H1 (cell line): ENCODE measurements around the gene AGRN. TPM values are rescaled to one million over a fixed set of nuclear protein-coding genes. Genes with fewer than 3 reads are reported as not detected.

Experiments used
- CTCF ChIA-PET: fragments of 300-600 bp; sonication (Branson Sonifier 250); formaldehyde crosslinking; loops from one replicate; lab custom pipeline; 2021; ENCODE audit not compliant: partially characterized antibody; lab: Charles Lee
- POLR2A ChIA-PET: fragments of 300-600 bp; sonication (Branson Sonifier 250); formaldehyde crosslinking; loops from one replicate; lab custom pipeline; 2021; ENCODE audit warnings: inconsistent platforms; ENCODE audit not compliant: partially characterized antibody; lab: Charles Lee
- DNase-seq, 2 experiments: peaks; one replicate each; pipeline versions ENCODE4 v3.0.0 to v3.0.0-alpha.2; 2010 to 2022; ENCODE audit warnings: low spot score in 2 of 2, low read depth in 1 of 2, mixed read lengths in 1 of 2
- FAIRE-seq: peaks from 2 replicates; lab custom pipeline; 2011; peaks lifted over from hg19 to GRCh38; lab: Jason Lieb, UNC
- H2AFZ ChIP-seq: 2 replicates; pipeline ENCODE4 v1.8.1; 2012; ENCODE audit warnings: low read length, inconsistent platforms
- H2AK5ac ChIP-seq: 2 replicates; pipeline ENCODE4 v1.6.1; 2013; ENCODE audit warnings: low read depth, low read length
- H2BK120ac ChIP-seq: replicated peaks from 2 replicates; pipeline ENCODE3; 2013; ENCODE audit warnings: low read depth, low read length, inconsistent platforms
- H2BK12ac ChIP-seq: 2 replicates; pipeline ENCODE4 v1.6.1; 2013; ENCODE audit warnings: low read depth, low read length
- H2BK15ac ChIP-seq: 2 replicates; pipeline ENCODE4 v1.6.1; 2013; ENCODE audit warnings: low read length
- H2BK20ac ChIP-seq: 2 replicates; pipeline ENCODE4 v1.6.1; 2013; ENCODE audit warnings: low read length
- H2BK5ac ChIP-seq: 2 replicates; pipeline ENCODE4 v1.6.1; 2013; ENCODE audit warnings: low read depth, low read length
- H3K14ac ChIP-seq: 2 replicates; pipeline ENCODE4 v1.6.1; 2013; ENCODE audit warnings: inconsistent platforms; ENCODE audit not compliant: insufficient read length
- H3K18ac ChIP-seq: 2 replicates; pipeline ENCODE4 v1.6.1; 2013; ENCODE audit warnings: low read length; ENCODE audit errors: extremely low read depth
- H3K23ac ChIP-seq: 2 replicates; pipeline ENCODE4 v1.6.1; 2013; ENCODE audit warnings: inconsistent platforms; ENCODE audit not compliant: insufficient read length
- H3K23me2 ChIP-seq: 2 replicates; pipeline ENCODE4 v1.6.1; 2013; ENCODE audit warnings: low read depth, low read length
- H3K27ac ChIP-seq: 2 replicates; pipeline ENCODE4 v1.6.1; 2011; ENCODE audit warnings: low read depth, low read length, inconsistent platforms
- H3K27me3 ChIP-seq, 4 experiments: replicated peaks in 1 of 4; 1 replicate in 1 of 4; 2 replicates in 3 of 4; pipeline versions ENCODE4 v1.6.1 to v1.8.1; 2011 to 2013; ENCODE audit warnings: low read length in 3 of 4, mild to moderate bottlenecking in 3 of 4, inconsistent platforms in 2 of 4, mixed read lengths in 2 of 4, moderate library complexity in 1 of 4; ENCODE audit not compliant: control insufficient read depth in 3 of 4, insufficient read depth in 3 of 4; ENCODE audit errors: extremely low read depth in 1 of 4
- H3K36me3 ChIP-seq, 4 experiments: 2 replicates each; pipeline versions ENCODE4 v1.6.1 to v1.8.1; 2011 to 2013; ENCODE audit warnings: mild to moderate bottlenecking in 4 of 4, low read length in 3 of 4, moderate library complexity in 2 of 4, control low read depth in 1 of 4, inconsistent platforms in 1 of 4; ENCODE audit not compliant: insufficient read depth in 4 of 4, control insufficient read depth in 2 of 4
- H3K4ac ChIP-seq: replicated peaks from 2 replicates; pipeline ENCODE3; 2013; ENCODE audit warnings: low read length, low read depth, mixed read lengths, inconsistent platforms; ENCODE audit not compliant: insufficient read length
- H3K4me1 ChIP-seq, 4 experiments: replicated peaks in 1 of 4; 1 replicate in 1 of 4; 2 replicates in 3 of 4; pipeline versions ENCODE4 v1.6.1 to v1.8.1; 2011 to 2013; ENCODE audit warnings: low read length in 3 of 4, inconsistent platforms in 2 of 4, mixed read lengths in 1 of 4; ENCODE audit not compliant: insufficient read depth in 4 of 4, control insufficient read depth in 3 of 4
- H3K4me2 ChIP-seq, 2 experiments: 2 replicates each; pipeline versions ENCODE4 v1.6.1 to v1.8.1; 2011 to 2013; ENCODE audit warnings: low read depth in 2 of 2, low read length in 2 of 2, control low read depth in 1 of 2, inconsistent platforms in 1 of 2, mild to moderate bottlenecking in 1 of 2; ENCODE audit not compliant: insufficient read depth in 1 of 2
- H3K4me3 ChIP-seq, 4 experiments: fragments of 200-600, 300-600 bp in 1 of 4; sonication (generic), shearing (Covaris generic), sonication (Bioruptor Twin) in 1 of 4; 2 replicates each; pipeline versions ENCODE4 v1.5.1 to v1.8.1; 2011 to 2016; ENCODE audit warnings: low read length in 4 of 4, low read depth in 3 of 4, control low read depth in 2 of 4, inconsistent platforms in 2 of 4, mild to moderate bottlenecking in 2 of 4, mixed read lengths in 1 of 4, moderate library complexity in 1 of 4; ENCODE audit not compliant: insufficient read depth in 2 of 4; ENCODE audit errors: extremely low read depth in 1 of 4
- H3K56ac ChIP-seq: replicated peaks from 2 replicates; pipeline ENCODE3; 2013; ENCODE audit warnings: low read depth, mild to moderate bottlenecking, mixed read lengths, low read length, inconsistent platforms; ENCODE audit not compliant: insufficient read length
- H3K79me1 ChIP-seq: 2 replicates; pipeline ENCODE4 v1.6.1; 2013; ENCODE audit warnings: low read depth, low read length, control low read depth
- H3K79me2 ChIP-seq, 2 experiments: 2 replicates each; pipeline versions ENCODE4 v1.6.1 to v1.8.1; 2012 to 2013; ENCODE audit warnings: low read length in 2 of 2, mild to moderate bottlenecking in 2 of 2, inconsistent platforms in 1 of 2; ENCODE audit not compliant: insufficient read depth in 2 of 2, control insufficient read depth in 1 of 2
- H3K9ac ChIP-seq, 4 experiments: replicated peaks in 1 of 4; 1 replicate in 1 of 4; 2 replicates in 3 of 4; pipeline versions ENCODE4 v1.6.1 to v1.8.1; 2011 to 2013; ENCODE audit warnings: low read depth in 3 of 4, low read length in 3 of 4, control low read depth in 2 of 4, mild to moderate bottlenecking in 2 of 4, moderate library complexity in 2 of 4, inconsistent platforms in 1 of 4; ENCODE audit errors: extremely low read depth in 1 of 4
- H3K9me3 ChIP-seq, 2 experiments: 2 replicates each; pipeline versions ENCODE4 v1.6.1 to v1.8.1; 2012 to 2013; ENCODE audit warnings: mild to moderate bottlenecking in 2 of 2, moderate library complexity in 2 of 2, control low read depth in 1 of 2, inconsistent platforms in 1 of 2, low read depth in 1 of 2, low read length in 1 of 2, mixed read lengths in 1 of 2; ENCODE audit not compliant: insufficient read depth in 2 of 2
- H4K20me1 ChIP-seq, 2 experiments: replicated peaks in 1 of 2; 2 replicates each; pipeline versions ENCODE3 to v1.8.1; 2011 to 2013; ENCODE audit warnings: inconsistent platforms in 2 of 2, low read length in 2 of 2, mild to moderate bottlenecking in 1 of 2; ENCODE audit not compliant: insufficient read depth in 2 of 2, control insufficient read depth in 1 of 2
- H4K5ac ChIP-seq: 2 replicates; pipeline ENCODE4 v1.6.1; 2013; ENCODE audit warnings: low read length, low read depth, mixed read lengths, inconsistent platforms; ENCODE audit not compliant: insufficient read length
- H4K8ac ChIP-seq: 2 replicates; pipeline ENCODE4 v1.8.0; 2013; ENCODE audit warnings: mild to moderate bottlenecking, moderate library complexity, low read length, inconsistent platforms; ENCODE audit not compliant: insufficient read depth; ENCODE audit errors: extremely low read depth
- H4K91ac ChIP-seq: replicated peaks from 2 replicates; pipeline ENCODE3; 2013; ENCODE audit warnings: low read length, mixed read lengths, inconsistent platforms; ENCODE audit not compliant: insufficient read length
- CHD1 ChIP-seq: IDR thresholded peaks from 2 replicates; pipeline ENCODE4 v1.6.1; 2012; ENCODE audit warnings: low read depth, low read length, improper control_type of control experiment
- EZH2 ChIP-seq: fragments of 200-600 bp; sonication (generic); IDR thresholded peaks from 2 replicates; pipeline ENCODE4 v1.7.1; 2012; ENCODE audit warnings: low read depth, mild to moderate bottlenecking, moderate library complexity, low read length, inconsistent platforms; ENCODE audit not compliant: severe bottlenecking
- HDAC2 ChIP-seq, 2 experiments: fragments of 300-600 bp in 1 of 2; sonication (generic) in 1 of 2; IDR thresholded peaks; 2 replicates each; pipeline ENCODE4 v1.6.1; 2011 to 2012; ENCODE audit warnings: low read depth in 2 of 2, low read length in 2 of 2, mild to moderate bottlenecking in 2 of 2, moderate library complexity in 2 of 2, borderline replicate concordance in 1 of 2, inconsistent platforms in 1 of 2
- JUN ChIP-seq: IDR thresholded peaks from 2 replicates; pipeline ENCODE4 v1.6.1; 2011; ENCODE audit warnings: low read depth, mild to moderate bottlenecking, improper control_type of control experiment, low read length
- MAX ChIP-seq: IDR thresholded peaks from 2 replicates; pipeline ENCODE4 v1.6.1; 2012; ENCODE audit warnings: inconsistent platforms
- NRF1 ChIP-seq: IDR thresholded peaks from 2 replicates; pipeline ENCODE4 v1.6.1; 2011; ENCODE audit warnings: mild to moderate bottlenecking, low read depth, low read length, improper control_type of control experiment
- POLR2AphosphoS5 ChIP-seq: IDR thresholded peaks from 2 replicates; pipeline ENCODE4 v1.6.1; 2011; ENCODE audit warnings: low read depth, low read length
- SIX5 ChIP-seq: IDR thresholded peaks from 2 replicates; pipeline ENCODE4 v1.6.1; 2011; ENCODE audit warnings: mild to moderate bottlenecking, low read depth, low read length
- SUZ12 ChIP-seq: fragments of 200-600 bp; sonication (generic); IDR thresholded peaks from 2 replicates; pipeline ENCODE4 v1.6.1; 2012; ENCODE audit warnings: mild to moderate bottlenecking, inconsistent platforms, low read length, moderate library complexity, mixed read lengths
- TAF7 ChIP-seq: optimal IDR thresholded peaks from 2 replicates; pipeline ENCODE3; 2011; ENCODE audit warnings: low read depth, mild to moderate bottlenecking, inconsistent platforms, low read length, moderate library complexity, borderline replicate concordance
- TCF12 ChIP-seq: IDR thresholded peaks from 2 replicates; pipeline ENCODE4 v1.6.1; 2011; ENCODE audit warnings: low read depth, mild to moderate bottlenecking, low read length
- TEAD4 ChIP-seq: IDR thresholded peaks from 2 replicates; pipeline ENCODE4 v1.6.1; 2012; ENCODE audit warnings: low read depth, low read length, inconsistent platforms, mixed read lengths
- WGBS, 2 experiments: shearing (Covaris generic) in 1 of 2; methylation state at CpG; one replicate each; pipeline versions ENCODE4 v1.1.6 to v1.1.7; 2013 to 2015; ENCODE audit warnings: low lambda C conversion rate in 2 of 2, mixed read lengths in 2 of 2, inconsistent platforms in 1 of 2, low coverage in 1 of 2, missing lambda C conversion rate in 1 of 2; ENCODE audit not compliant: insufficient replicate concordance in 2 of 2, insufficient coverage in 1 of 2, insufficient read length in 1 of 2; ENCODE audit errors: extremely low coverage in 1 of 2, missing lambda C conversion rate in 1 of 2; 5-methylcytosine and 5-hydroxymethylcytosine counted together
- polyA plus RNA-seq, 7 experiments: library from polyadenylated mRNA; depleted of rRNA in 3 of 7; stranded (reverse) in 5 of 7; unstranded in 2 of 7; fragments of >200 nt in 5 of 7; fragments of 200-250 nt in 2 of 7; gene quantifications; 1 replicate in 5 of 7; 2 replicates in 1 of 7; 4 replicates in 1 of 7; pipeline versions ENCODE4 v1.2.1 to v1.2.3, GENCODE V29; 2011 to 2013; ENCODE audit warnings: missing spikeins in 2 of 7, mixed read lengths in 2 of 7
- total RNA-seq: library from RNA; stranded (reverse); fragmentation: NEBNext Ultra II Directional; extraction: Animal tissue kit (Norgen Biotek cat#: 25700); gene quantifications from 2 replicates; pipeline ENCODE4 v1.2.1, GENCODE V29; 2021

AGRN gene
- total and polyA plus RNA-seq, 2 of the 8 experiments (the other 6 are each of a cell fraction or from before 2014, with no cell fraction given): 52.3 to 155 TPM

GRCh38 chr1:993379-993995 is 26.4 kb upstream of the AGRN start:
- peaks cover 0 to 7% (median 0%) of the 10 kb centered on the region in 4 experiments; a peak in 1 of 8 replicates for H3K36me3 ChIP-seq
- H3K4ac ChIP-seq: no peak overlapping the region
- H3K23me2 ChIP-seq: peaks cover 6% of the 10 kb centered on the region; the same call in 1 of the 2 replicates
- H3K14ac ChIP-seq: no peak overlapping the region
- H4K8ac ChIP-seq: no peak overlapping the region
- ChIA-PET POLR2A (interaction anchor here (0.8 to 1.3 kb wide), 2 partner anchors 12 to 45 kb away, joined by 3 to 4 read pairs; no protein-coding TSS in a partner anchor), CTCF (interaction anchor here (0.7 to 7.7 kb wide), 6 partner anchors 10 to 308 kb away, joined by 3 to 86 read pairs (median 6); partner anchors contain the start of gene PERM1)
- FAIRE-seq (no peak), DNase-seq (no peak)
- H3K9me3 ChIP-seq: no peaks in the 10 kb centered on the region
- H2BK15ac ChIP-seq: no peak overlapping the region
- peaks cover 0 to 11% (median 6%) of the 10 kb centered on the region in 4 experiments; a peak in 5 of 7 replicates for H3K4me1 ChIP-seq
- TF ChIP-seq POLR2AphosphoS5 (no peak), MAX (no peak), SUZ12 (no peak), HDAC2 (IDR thresholded peaks at IDR 0.05; ENCODE audit: borderline replicate concordance in 1 of 2, low read depth in 2 of 2, low read length in 2 of 2) (no peak), SIX5 (no peak), TAF7 (no peak), CHD1 (no peak), EZH2 (no peak), JUN (no peak), NRF1 (no peak), TEAD4 (no peak), TCF12 (no peak)
- no peak overlapping the region for H3K9ac ChIP-seq
- H2BK20ac ChIP-seq: no peak overlapping the region
- peaks cover 0 to 5% of the 10 kb centered on the region in 2 experiments for H4K20me1 ChIP-seq
- no peak overlapping the region for H3K23ac ChIP-seq
- no peak overlapping the region for H2AFZ ChIP-seq
- H2BK5ac ChIP-seq: no peak overlapping the region
- no peak overlapping the region for H2BK12ac ChIP-seq
- H3K4me3 ChIP-seq: no peak overlapping the region
- H3K56ac ChIP-seq: no peak overlapping the region
- H3K79me1 ChIP-seq: no peaks in the 10 kb centered on the region
- no peak overlapping the region for H2BK120ac ChIP-seq
- WGBS, 2 experiments: 76% methylated on average over 14 of the region's 15 CpGs; no CpG with 5 or more reads in 1 of the 2 experiments
- no peaks in the 10 kb centered on the region for H3K79me2 ChIP-seq
- H3K18ac ChIP-seq: no peak overlapping the region
- H3K27me3 ChIP-seq: peaks cover 19 to 57% (median 46%) of the 10 kb centered on the region in 4 experiments
- no peak overlapping the region for H3K27ac ChIP-seq
- H4K5ac ChIP-seq: no peak overlapping the region
- H3K4me2 ChIP-seq: no peak overlapping the region
- no peak overlapping the region for H2AK5ac ChIP-seq
- no peak overlapping the region for H4K91ac ChIP-seq
